ENCODE results near the gene ARVCF.
A peak's percentile ranks its signal among the peaks of the same experiment; 100 is the strongest.

Gene ARVCF

DNA sequence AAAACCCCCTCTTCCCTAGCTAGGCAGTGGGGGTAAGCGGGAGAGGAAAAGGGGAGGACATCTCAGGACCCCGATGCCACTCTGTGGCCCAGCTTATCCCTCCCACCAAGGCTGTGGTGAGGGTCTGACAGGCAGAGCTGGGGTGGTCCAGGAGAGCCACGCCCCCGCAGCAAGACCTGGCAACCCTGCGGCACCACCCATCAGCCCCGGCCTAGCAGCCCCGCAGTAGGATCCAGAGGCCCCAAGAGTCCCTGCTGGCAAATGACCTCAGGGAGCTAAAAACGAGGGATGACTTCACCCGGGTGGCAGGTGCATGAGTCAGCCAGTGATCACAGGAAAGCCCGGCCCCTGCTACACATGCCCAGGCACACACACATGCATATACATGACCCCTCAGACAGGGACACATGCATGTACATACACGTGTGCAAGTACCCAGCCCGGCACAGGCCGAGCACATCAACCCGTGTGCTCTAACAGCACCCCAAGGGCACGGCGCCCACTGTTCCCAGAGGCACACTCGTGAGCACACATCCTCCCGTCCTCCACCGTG lies 32.3 kb downstream of the ARVCF start (continued):
- TF ChIP-seq, protein P1, sequence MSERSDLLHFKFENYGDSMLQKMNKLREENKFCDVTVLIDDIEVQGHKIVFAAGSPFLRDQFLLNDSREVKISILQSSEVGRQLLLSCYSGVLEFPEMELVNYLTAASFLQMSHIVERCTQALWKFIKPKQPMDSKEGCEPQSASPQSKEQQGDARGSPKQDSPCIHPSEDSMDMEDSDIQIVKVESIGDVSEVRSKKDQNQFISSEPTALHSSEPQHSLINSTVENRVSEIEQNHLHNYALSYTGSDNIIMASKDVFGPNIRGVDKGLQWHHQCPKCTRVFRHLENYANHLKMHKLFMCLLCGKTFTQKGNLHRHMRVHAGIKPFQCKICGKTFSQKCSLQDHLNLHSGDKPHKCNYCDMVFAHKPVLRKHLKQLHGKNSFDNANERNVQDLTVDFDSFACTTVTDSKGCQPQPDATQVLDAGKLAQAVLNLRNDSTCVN (tag by site-specific recombination; optimal IDR thresholded peaks at IDR 0.05), result peak; percentile 26
- TF ChIP-seq ZNF341 (tag by site-specific recombination; IDR thresholded peaks at IDR 0.05; ENCODE audit: low read depth), result no peak
- TF ChIP-seq, protein P2, sequence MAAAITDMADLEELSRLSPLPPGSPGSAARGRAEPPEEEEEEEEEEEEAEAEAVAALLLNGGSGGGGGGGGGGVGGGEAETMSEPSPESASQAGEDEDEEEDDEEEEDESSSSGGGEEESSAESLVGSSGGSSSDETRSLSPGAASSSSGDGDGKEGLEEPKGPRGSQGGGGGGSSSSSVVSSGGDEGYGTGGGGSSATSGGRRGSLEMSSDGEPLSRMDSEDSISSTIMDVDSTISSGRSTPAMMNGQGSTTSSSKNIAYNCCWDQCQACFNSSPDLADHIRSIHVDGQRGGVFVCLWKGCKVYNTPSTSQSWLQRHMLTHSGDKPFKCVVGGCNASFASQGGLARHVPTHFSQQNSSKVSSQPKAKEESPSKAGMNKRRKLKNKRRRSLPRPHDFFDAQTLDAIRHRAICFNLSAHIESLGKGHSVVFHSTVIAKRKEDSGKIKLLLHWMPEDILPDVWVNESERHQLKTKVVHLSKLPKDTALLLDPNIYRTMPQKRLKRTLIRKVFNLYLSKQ (tag by site-specific recombination; IDR thresholded peaks at IDR 0.05; ENCODE audit: borderline replicate concordance), result no peak
- TF ChIP-seq, protein P3, sequence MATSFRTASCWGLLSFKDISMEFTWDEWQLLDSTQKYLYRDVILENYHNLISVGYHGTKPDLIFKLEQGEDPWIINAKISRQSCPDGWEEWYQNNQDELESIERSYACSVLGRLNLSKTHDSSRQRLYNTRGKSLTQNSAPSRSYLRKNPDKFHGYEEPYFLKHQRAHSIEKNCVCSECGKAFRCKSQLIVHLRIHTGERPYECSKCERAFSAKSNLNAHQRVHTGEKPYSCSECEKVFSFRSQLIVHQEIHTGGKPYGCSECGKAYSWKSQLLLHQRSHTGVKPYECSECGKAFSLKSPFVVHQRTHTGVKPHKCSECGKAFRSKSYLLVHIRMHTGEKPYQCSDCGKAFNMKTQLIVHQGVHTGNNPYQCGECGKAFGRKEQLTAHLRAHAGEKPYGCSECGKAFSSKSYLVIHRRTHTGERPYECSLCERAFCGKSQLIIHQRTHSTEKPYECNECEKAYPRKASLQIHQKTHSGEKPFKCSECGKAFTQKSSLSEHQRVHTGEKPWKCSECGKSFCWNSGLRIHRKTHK (tag by site-specific recombination; IDR thresholded peaks at IDR 0.05), result no peak
- TF ChIP-seq ZNF335 (tag by site-specific recombination; conservative IDR thresholded peaks at IDR 0.05), result peak; percentile 83
- no peak for TF ChIP-seq ZFP41 (tag by site-specific recombination; IDR thresholded peaks at IDR 0.05; ENCODE audit: borderline replicate concordance)
- peak; percentile 29; the same call in 1 of the 2 replicates for TF ChIP-seq ZFP37 (tag by site-specific recombination; IDR thresholded peaks at IDR 0.05)
- TF ChIP-seq SP2 (tag by site-specific recombination; IDR thresholded peaks at IDR 0.05), result peak; percentile 60
- TF ChIP-seq ZNF426 (tag by site-specific recombination; IDR thresholded peaks at IDR 0.05), result no peak
- TF ChIP-seq, protein P4, sequence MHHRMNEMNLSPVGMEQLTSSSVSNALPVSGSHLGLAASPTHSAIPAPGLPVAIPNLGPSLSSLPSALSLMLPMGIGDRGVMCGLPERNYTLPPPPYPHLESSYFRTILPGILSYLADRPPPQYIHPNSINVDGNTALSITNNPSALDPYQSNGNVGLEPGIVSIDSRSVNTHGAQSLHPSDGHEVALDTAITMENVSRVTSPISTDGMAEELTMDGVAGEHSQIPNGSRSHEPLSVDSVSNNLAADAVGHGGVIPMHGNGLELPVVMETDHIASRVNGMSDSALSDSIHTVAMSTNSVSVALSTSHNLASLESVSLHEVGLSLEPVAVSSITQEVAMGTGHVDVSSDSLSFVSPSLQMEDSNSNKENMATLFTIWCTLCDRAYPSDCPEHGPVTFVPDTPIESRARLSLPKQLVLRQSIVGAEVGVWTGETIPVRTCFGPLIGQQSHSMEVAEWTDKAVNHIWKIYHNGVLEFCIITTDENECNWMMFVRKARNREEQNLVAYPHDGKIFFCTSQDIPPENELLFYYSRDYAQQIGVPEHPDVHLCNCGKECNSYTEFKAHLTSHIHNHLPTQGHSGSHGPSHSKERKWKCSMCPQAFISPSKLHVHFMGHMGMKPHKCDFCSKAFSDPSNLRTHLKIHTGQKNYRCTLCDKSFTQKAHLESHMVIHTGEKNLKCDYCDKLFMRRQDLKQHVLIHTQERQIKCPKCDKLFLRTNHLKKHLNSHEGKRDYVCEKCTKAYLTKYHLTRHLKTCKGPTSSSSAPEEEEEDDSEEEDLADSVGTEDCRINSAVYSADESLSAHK (tag by site-specific recombination; IDR thresholded peaks at IDR 0.05), result peak; percentile 46; the same call in 1 of the 2 replicates
- 0 out of 2 replicates have a peak, but pooled peaks have one; percentile 14 for TF ChIP-seq ZNF501 (tag by site-specific recombination; IDR thresholded peaks at IDR 0.05)
- TF ChIP-seq ZNF433 (tag by site-specific recombination; IDR thresholded peaks at IDR 0.05; ENCODE audit: low read depth), result no peak
- peak; percentile 95 for TF ChIP-seq ZBTB48 (tag by site-specific recombination; IDR thresholded peaks at IDR 0.05)
- TF ChIP-seq, protein P5, sequence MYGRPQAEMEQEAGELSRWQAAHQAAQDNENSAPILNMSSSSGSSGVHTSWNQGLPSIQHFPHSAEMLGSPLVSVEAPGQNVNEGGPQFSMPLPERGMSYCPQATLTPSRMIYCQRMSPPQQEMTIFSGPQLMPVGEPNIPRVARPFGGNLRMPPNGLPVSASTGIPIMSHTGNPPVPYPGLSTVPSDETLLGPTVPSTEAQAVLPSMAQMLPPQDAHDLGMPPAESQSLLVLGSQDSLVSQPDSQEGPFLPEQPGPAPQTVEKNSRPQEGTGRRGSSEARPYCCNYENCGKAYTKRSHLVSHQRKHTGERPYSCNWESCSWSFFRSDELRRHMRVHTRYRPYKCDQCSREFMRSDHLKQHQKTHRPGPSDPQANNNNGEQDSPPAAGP (tag by site-specific recombination; IDR thresholded peaks at IDR 0.05), result peak; percentile 95
- TF ChIP-seq KLF9 (tag by site-specific recombination; IDR thresholded peaks at IDR 0.05; ENCODE audit: low read depth), result peak; percentile 93
- TF ChIP-seq ZNF155 (tag by site-specific recombination; IDR thresholded peaks at IDR 0.05), result no peak
- no peak for TF ChIP-seq REPIN1 (tag by site-specific recombination; IDR thresholded peaks at IDR 0.05; ENCODE audit: low read depth)
- TF ChIP-seq, protein P6, sequence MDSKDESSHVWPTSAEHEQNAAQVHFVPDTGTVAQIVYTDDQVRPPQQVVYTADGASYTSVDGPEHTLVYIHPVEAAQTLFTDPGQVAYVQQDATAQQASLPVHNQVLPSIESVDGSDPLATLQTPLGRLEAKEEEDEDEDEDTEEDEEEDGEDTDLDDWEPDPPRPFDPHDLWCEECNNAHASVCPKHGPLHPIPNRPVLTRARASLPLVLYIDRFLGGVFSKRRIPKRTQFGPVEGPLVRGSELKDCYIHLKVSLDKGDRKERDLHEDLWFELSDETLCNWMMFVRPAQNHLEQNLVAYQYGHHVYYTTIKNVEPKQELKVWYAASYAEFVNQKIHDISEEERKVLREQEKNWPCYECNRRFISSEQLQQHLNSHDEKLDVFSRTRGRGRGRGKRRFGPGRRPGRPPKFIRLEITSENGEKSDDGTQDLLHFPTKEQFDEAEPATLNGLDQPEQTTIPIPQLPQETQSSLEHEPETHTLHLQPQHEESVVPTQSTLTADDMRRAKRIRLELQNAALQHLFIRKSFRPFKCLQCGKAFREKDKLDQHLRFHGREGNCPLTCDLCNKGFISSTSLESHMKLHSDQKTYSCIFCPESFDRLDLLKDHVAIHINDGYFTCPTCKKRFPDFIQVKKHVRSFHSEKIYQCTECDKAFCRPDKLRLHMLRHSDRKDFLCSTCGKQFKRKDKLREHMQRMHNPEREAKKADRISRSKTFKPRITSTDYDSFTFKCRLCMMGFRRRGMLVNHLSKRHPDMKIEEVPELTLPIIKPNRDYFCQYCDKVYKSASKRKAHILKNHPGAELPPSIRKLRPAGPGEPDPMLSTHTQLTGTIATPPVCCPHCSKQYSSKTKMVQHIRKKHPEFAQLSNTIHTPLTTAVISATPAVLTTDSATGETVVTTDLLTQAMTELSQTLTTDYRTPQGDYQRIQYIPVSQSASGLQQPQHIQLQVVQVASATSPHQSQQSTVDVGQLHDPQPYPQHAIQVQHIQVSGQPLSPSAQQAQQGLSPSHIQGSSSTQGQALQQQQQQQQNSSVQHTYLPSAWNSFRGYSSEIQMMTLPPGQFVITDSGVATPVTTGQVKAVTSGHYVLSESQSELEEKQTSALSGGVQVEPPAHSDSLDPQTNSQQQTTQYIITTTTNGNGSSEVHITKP (tag by site-specific recombination; IDR thresholded peaks at IDR 0.05), result peak; percentile 59
- peak; percentile 94 for TF ChIP-seq ZNF324 (tag by site-specific recombination; IDR thresholded peaks at IDR 0.05)
- 0 out of 2 replicates have a peak, but pooled peaks have one; percentile 67 for TF ChIP-seq ZBTB1 (tag by site-specific recombination; IDR thresholded peaks at IDR 0.05)
- TF ChIP-seq, protein P7, sequence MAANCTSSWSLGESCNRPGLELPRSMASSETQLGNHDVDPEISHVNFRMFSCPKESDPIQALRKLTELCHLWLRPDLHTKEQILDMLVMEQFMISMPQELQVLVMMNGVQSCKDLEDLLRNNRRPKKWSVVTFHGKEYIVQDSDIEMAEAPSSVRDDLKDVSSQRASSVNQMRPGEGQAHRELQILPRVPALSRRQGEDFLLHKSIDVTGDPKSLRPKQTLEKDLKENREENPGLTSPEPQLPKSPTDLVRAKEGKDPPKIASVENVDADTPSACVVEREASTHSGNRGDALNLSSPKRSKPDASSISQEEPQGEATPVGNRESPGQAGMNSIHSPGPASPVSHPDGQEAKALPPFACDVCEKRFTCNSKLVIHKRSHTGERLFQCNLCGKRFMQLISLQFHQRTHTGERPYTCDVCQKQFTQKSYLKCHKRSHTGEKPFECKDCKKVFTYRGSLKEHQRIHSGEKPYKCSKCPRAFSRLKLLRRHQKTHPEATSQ (tag by site-specific recombination; IDR thresholded peaks at IDR 0.05), result no peak
- TF ChIP-seq, protein P8, sequence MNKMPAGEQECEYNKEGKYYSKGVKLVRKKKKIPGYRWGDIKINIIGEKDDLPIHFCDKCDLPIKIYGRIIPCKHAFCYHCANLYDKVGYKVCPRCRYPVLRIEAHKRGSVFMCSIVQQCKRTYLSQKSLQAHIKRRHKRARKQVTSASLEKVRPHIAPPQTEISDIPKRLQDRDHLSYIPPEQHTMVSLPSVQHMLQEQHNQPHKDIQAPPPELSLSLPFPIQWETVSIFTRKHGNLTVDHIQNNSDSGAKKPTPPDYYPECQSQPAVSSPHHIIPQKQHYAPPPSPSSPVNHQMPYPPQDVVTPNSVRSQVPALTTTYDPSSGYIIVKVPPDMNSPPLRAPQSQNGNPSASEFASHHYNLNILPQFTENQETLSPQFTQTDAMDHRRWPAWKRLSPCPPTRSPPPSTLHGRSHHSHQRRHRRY (tag by site-specific recombination; IDR thresholded peaks at IDR 0.05), result no peak
- TF ChIP-seq, protein P9, sequence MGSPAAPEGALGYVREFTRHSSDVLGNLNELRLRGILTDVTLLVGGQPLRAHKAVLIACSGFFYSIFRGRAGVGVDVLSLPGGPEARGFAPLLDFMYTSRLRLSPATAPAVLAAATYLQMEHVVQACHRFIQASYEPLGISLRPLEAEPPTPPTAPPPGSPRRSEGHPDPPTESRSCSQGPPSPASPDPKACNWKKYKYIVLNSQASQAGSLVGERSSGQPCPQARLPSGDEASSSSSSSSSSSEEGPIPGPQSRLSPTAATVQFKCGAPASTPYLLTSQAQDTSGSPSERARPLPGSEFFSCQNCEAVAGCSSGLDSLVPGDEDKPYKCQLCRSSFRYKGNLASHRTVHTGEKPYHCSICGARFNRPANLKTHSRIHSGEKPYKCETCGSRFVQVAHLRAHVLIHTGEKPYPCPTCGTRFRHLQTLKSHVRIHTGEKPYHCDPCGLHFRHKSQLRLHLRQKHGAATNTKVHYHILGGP (tag by site-specific recombination; IDR thresholded peaks at IDR 0.05), result no peak
